HCT116 (cell line): ENCODE measurements around the gene CLIP2.
"Not testable (repeated sequence)": the region's sequence is repeated elsewhere in the genome, so short reads cannot be mapped to it uniquely, and the experiment has no call there.

Experiments
- CBX3 ChIP-seq: IDR thresholded peaks from 2 replicates; pipeline ENCODE4 v1.6.1; 2012; ENCODE audit warnings: low read depth
- CEBPB ChIP-seq: IDR thresholded peaks from 2 replicates; pipeline ENCODE4 v1.6.1; 2012; ENCODE audit warnings: low read depth
- ELF1 ChIP-seq: IDR thresholded peaks from 2 replicates; pipeline ENCODE4 v1.6.1; 2012; ENCODE audit warnings: low read depth, borderline replicate concordance
- EZH2 ChIP-seq: fragments of 200-600 bp; sonication (generic); IDR thresholded peaks from 2 replicates; pipeline ENCODE4 v1.6.1; 2017; ENCODE audit warnings: antibody characterized with exemption, mixed run types
- EZH2phosphoT487 ChIP-seq: fragments of 200-600 bp; IDR thresholded peaks from 2 replicates; pipeline ENCODE4 v1.6.1; 2018; ENCODE audit warnings: antibody characterized with exemption, borderline replicate concordance
- POLR2A ChIP-seq: IDR thresholded peaks from 2 replicates; pipeline ENCODE4 v1.7.0; 2011; ENCODE audit warnings: borderline replicate concordance; ENCODE audit not compliant: insufficient read depth, insufficient read length; ENCODE audit errors: extremely low read depth
- POLR2AphosphoS5 ChIP-seq: IDR thresholded peaks from 2 replicates; pipeline ENCODE4 v1.6.1; 2011; ENCODE audit warnings: mild to moderate bottlenecking, low read depth, low read length, moderate library complexity
- RAD21 ChIP-seq: IDR thresholded peaks from 2 replicates; pipeline ENCODE4 v1.6.1; 2012; ENCODE audit warnings: low read depth, mild to moderate bottlenecking
- SRF ChIP-seq: IDR thresholded peaks from 2 replicates; pipeline ENCODE4 v1.6.1; 2012; ENCODE audit warnings: low read depth
- TCF7L2 ChIP-seq: IDR thresholded peaks from 2 replicates; pipeline ENCODE4 v1.7.0; 2011; ENCODE audit warnings: borderline replicate concordance, inconsistent platforms; ENCODE audit not compliant: insufficient read depth, insufficient read length; ENCODE audit errors: extremely low read depth
- YY1 ChIP-seq: IDR thresholded peaks from 2 replicates; pipeline ENCODE4 v1.6.1; 2011; ENCODE audit warnings: low read length, low read depth, moderate library complexity, mild to moderate bottlenecking; ENCODE audit not compliant: insufficient replicate concordance; ENCODE audit errors: extremely low read depth
- ZNF274 ChIP-seq: fragments of 200-500 bp; sonication (Bioruptor generic); IDR thresholded peaks from 2 replicates; pipeline ENCODE4 v1.6.1; 2014; ENCODE audit warnings: mild to moderate bottlenecking, low read depth, low read length, inconsistent platforms
- TF ChIP-seq, protein P1 (sequence below): IDR thresholded peaks from 2 replicates; pipeline ENCODE4 v1.6.1; 2012; ENCODE audit warnings: low read depth
- TF ChIP-seq, protein P2 (sequence below), 3 experiments: fragments of 200-600 bp in 1 of 3; sonication (generic) in 1 of 3; IDR thresholded peaks in 2 of 3; conservative IDR thresholded peaks in 1 of 3; 2 replicates each; pipeline ENCODE4 v1.5.1; 2012 to 2017; ENCODE audit warnings: low read depth in 2 of 3, low read length in 2 of 3, antibody characterized with exemption in 1 of 3, borderline replicate concordance in 1 of 3, control low read depth in 1 of 3, mild to moderate bottlenecking in 1 of 3, mixed read lengths in 1 of 3, mixed run types in 1 of 3, moderate library complexity in 1 of 3; ENCODE audit not compliant: insufficient read depth in 1 of 3

- TF ChIP-seq, protein P1, sequence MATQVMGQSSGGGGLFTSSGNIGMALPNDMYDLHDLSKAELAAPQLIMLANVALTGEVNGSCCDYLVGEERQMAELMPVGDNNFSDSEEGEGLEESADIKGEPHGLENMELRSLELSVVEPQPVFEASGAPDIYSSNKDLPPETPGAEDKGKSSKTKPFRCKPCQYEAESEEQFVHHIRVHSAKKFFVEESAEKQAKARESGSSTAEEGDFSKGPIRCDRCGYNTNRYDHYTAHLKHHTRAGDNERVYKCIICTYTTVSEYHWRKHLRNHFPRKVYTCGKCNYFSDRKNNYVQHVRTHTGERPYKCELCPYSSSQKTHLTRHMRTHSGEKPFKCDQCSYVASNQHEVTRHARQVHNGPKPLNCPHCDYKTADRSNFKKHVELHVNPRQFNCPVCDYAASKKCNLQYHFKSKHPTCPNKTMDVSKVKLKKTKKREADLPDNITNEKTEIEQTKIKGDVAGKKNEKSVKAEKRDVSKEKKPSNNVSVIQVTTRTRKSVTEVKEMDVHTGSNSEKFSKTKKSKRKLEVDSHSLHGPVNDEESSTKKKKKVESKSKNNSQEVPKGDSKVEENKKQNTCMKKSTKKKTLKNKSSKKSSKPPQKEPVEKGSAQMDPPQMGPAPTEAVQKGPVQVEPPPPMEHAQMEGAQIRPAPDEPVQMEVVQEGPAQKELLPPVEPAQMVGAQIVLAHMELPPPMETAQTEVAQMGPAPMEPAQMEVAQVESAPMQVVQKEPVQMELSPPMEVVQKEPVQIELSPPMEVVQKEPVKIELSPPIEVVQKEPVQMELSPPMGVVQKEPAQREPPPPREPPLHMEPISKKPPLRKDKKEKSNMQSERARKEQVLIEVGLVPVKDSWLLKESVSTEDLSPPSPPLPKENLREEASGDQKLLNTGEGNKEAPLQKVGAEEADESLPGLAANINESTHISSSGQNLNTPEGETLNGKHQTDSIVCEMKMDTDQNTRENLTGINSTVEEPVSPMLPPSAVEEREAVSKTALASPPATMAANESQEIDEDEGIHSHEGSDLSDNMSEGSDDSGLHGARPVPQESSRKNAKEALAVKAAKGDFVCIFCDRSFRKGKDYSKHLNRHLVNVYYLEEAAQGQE, result not testable (repeated sequence)
- TF ChIP-seq POLR2A, ELF1, EZH2, YY1, CEBPB, POLR2AphosphoS5, EZH2phosphoT487, RAD21, SRF, ZNF274, CBX3, TCF7L2: not testable (repeated sequence)
- TF ChIP-seq, protein P2, sequence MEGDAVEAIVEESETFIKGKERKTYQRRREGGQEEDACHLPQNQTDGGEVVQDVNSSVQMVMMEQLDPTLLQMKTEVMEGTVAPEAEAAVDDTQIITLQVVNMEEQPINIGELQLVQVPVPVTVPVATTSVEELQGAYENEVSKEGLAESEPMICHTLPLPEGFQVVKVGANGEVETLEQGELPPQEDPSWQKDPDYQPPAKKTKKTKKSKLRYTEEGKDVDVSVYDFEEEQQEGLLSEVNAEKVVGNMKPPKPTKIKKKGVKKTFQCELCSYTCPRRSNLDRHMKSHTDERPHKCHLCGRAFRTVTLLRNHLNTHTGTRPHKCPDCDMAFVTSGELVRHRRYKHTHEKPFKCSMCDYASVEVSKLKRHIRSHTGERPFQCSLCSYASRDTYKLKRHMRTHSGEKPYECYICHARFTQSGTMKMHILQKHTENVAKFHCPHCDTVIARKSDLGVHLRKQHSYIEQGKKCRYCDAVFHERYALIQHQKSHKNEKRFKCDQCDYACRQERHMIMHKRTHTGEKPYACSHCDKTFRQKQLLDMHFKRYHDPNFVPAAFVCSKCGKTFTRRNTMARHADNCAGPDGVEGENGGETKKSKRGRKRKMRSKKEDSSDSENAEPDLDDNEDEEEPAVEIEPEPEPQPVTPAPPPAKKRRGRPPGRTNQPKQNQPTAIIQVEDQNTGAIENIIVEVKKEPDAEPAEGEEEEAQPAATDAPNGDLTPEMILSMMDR (IDR thresholded peaks at IDR 0.05 in 2 of 3, conservative IDR thresholded peaks at IDR 0.05 in 1 of 3; ENCODE audit: borderline replicate concordance in 1 of 3, insufficient read depth in 1 of 3, low read depth in 2 of 3, low read length in 2 of 3), result not testable (repeated sequence)
These were observed 148.0 kb downstream of the CLIP2 start for GRCh38 chr7:74437291-74437571.
